H1 (cell line): ENCODE measurements around the gene FREM2. TPM values are rescaled to one million over a fixed set of nuclear protein-coding genes. Genes with fewer than 3 reads are reported as not detected.

ENCODE experiments used
- CHD2 ChIP-seq: IDR thresholded peaks from 2 replicates; pipeline ENCODE4 v1.6.1; 2012; ENCODE audit warnings: low read length, improper control_type of control experiment
- CHD7 ChIP-seq: fragments of 300-600 bp; sonication (generic); IDR thresholded peaks from 2 replicates; pipeline ENCODE4 v1.7.1; 2012; ENCODE audit warnings: low read length, moderate library complexity, mild to moderate bottlenecking, inconsistent platforms; ENCODE audit not compliant: insufficient replicate concordance
- TBP ChIP-seq: IDR thresholded peaks from 2 replicates; pipeline ENCODE4 v1.6.1; 2011; ENCODE audit warnings: low read depth, low read length, improper control_type of control experiment
- polyA plus RNA-seq, 7 experiments: library from polyadenylated mRNA; depleted of rRNA in 3 of 7; stranded (reverse) in 5 of 7; unstranded in 2 of 7; fragments of >200 nt in 5 of 7; fragments of 200-250 nt in 2 of 7; gene quantifications; 1 replicate in 5 of 7; 2 replicates in 1 of 7; 4 replicates in 1 of 7; pipeline versions ENCODE4 v1.2.1 to v1.2.3, GENCODE V29; 2011 to 2013; ENCODE audit warnings: missing spikeins in 2 of 7, mixed read lengths in 2 of 7
- total RNA-seq: library from RNA; stranded (reverse); fragmentation: NEBNext Ultra II Directional; extraction: Animal tissue kit (Norgen Biotek cat#: 25700); gene quantifications from 2 replicates; pipeline ENCODE4 v1.2.1, GENCODE V29; 2021

Gene FREM2
- total and polyA plus RNA-seq, 2 of the 8 experiments (the other 6 are each of a cell fraction or from before 2014, with no cell fraction given) = 11.6 to 22.8 TPM

DNA sequence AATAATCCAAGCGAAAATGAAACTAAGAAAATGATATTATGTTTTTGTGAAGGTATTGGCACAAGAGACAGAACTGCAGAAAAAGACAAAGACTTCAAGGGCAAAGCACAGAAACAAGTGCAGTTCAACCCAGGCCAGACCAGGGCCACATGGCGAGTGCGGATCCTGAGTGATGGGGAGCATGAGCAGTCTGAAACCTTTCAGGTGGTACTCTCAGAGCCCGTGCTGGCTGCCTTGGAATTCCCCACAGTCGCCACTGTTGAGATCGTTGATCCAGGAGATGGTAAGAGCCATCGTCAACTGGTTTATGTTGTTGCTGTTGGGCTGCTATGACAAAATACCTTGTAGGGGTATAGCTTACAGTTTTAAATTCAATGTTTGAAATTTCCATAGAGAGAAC lies 82.6 kb downstream of the FREM2 start (continued):
- TF ChIP-seq CHD7 (no peak), CHD2 (no peak), TBP (no peak)
